Adrenal gland (tissue), 12 donors: ENCODE data around the gene ANKRD36. TPM values are rescaled to one million over a fixed set of nuclear protein-coding genes. Genes with fewer than 3 reads are reported as not detected.
"Not testable (repeated sequence)": the region's sequence is repeated elsewhere in the genome, so short reads cannot be mapped to it uniquely, and the experiment has no call there.

ENCODE experiments used
- DNase-seq, 7 donors: peaks; one replicate each; pipeline ENCODE4 v3.0.0-alpha.2; 2019 to 2020
- H3K27ac ChIP-seq, 5 donors: fragments of 200-600 bp; sonication (generic) in 4 of 5; 1 replicate in 3 of 5; 2 replicates in 2 of 5; pipeline versions ENCODE4 v1.5.1 to v1.8.0; 2016 to 2020; ENCODE audit warnings: mild to moderate bottlenecking in 1 of 5
- H3K27me3 ChIP-seq: fragments of 200-600 bp; 2 replicates; pipeline ENCODE4 v1.8.0; 2021
- H3K36me3 ChIP-seq, 2 donors: fragments of 200-600 bp; replicated peaks in 1 of 2; 1 replicate in 1 of 2; 2 replicates in 1 of 2; pipeline versions ENCODE4 v1.5.1 to v1.8.0; 2018 to 2022
- H3K4me1 ChIP-seq, 2 donors: fragments of 200-600 bp; replicated peaks in 1 of 2; 1 replicate in 1 of 2; 2 replicates in 1 of 2; pipeline versions ENCODE4 v1.5.1 to v1.8.0; 2018 to 2021
- H3K4me3 ChIP-seq, 4 donors: fragments of 200-600 bp; sonication (generic) in 3 of 4; one replicate each; pipeline ENCODE4 v1.5.1; 2016 to 2018
- H3K9me3 ChIP-seq, 3 donors: fragments of 200-600 bp; sonication (generic) in 1 of 3; replicated peaks in 1 of 3; 1 replicate in 2 of 3; 2 replicates in 1 of 3; pipeline versions ENCODE4 v1.5.1 to v1.8.0; 2016 to 2021
- WGBS, 4 donors: extraction: QIAGEN DNeasy Blood & Tissue Kit in 2 of 4; methylation state at CpG; one replicate each; pipeline versions ENCODE4 v1.1.5 to v1.1.7; 2013 to 2017; 5-methylcytosine and 5-hydroxymethylcytosine counted together
- intact Hi-C, 2 donors: fragments of 100-400 bp; cut with DNase I; formaldehyde crosslinking; loops; one replicate each; pipeline versions ENCODE4 v1.14.1 to v1.15.0; 2022 to 2023
- polyA plus RNA-seq, 3 donors: library from polyadenylated mRNA; stranded (reverse); fragments of 200-250 nt in 2 of 3; fragments of 350-450 nt in 1 of 3; fragmentation: Illumina TruSeq in 1 of 3; extraction: RNeasy Lipid Tissue Mini Kit (QIAGEN cat#74804) in 1 of 3; gene quantifications; one replicate each; pipeline ENCODE4 v1.2.3, GENCODE V29; 2013 to 2014
- total RNA-seq, 9 donors: library from RNA; depleted of rRNA in 4 of 9; stranded (reverse); fragments of >200 nt in 4 of 9; fragments of 120-200 nt in 1 of 9; fragmentation: NEBNext Ultra II Directional in 1 of 9; extraction: Animal tissue kit (Norgen Biotek cat#: 25700) in 1 of 9; gene quantifications; one replicate each; pipeline versions ENCODE4 v1.1.0 to v1.2.4, GENCODE V29; 2013 to 2023
- donor health status: healthy with polysubstance abuse.
- donor health status: Bipolar disorder and iron deficiency.
- donor health status: DM: yes; HTN: yes; CAD: no.
- donor health status: DM: no; HTN: no; CAD: no.
- donor health status: DM: no; HTN: no; CAD: no.
- donor health status: DM: yes; HTN: yes; CAD: no.

Gene ANKRD36
- total and polyA plus RNA-seq, 12 donors, result 3.0 to 35.5 (median 10.0) TPM

DNA sequence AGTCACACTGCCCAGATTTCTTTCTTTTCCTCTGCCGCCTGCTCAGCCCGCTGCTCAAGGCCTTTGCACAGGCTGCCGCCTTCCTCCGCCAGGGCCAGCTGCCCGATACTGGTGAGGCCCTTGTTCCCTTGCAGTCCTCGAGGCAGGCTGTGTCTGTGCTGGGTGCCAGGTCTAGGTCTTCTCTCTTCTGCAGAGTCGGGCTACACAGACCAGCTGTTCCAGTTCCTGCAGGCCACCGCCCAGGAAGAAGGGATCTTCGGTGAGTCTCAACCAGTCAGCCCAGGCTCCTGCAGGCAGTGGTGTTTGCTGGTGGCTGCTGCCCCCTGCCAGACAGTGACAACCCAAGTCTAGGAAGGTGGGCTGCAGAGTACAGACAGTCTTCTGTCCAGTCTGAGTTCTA lies 30.7 kb upstream of the ANKRD36 start:
- intact Hi-C loops, H3K4me3 ChIP-seq, DNase-seq, H3K36me3 ChIP-seq, H3K27me3 ChIP-seq, H3K27ac ChIP-seq, H3K9me3 ChIP-seq, H3K4me1 ChIP-seq: not testable (repeated sequence)
- 20 to 42% (median 39%) methylated on average over 1 to 4 of the region's 9 CpGs; no CpG with 5 or more reads in 1 of the 4 donors for WGBS, 4 donors

DNA sequence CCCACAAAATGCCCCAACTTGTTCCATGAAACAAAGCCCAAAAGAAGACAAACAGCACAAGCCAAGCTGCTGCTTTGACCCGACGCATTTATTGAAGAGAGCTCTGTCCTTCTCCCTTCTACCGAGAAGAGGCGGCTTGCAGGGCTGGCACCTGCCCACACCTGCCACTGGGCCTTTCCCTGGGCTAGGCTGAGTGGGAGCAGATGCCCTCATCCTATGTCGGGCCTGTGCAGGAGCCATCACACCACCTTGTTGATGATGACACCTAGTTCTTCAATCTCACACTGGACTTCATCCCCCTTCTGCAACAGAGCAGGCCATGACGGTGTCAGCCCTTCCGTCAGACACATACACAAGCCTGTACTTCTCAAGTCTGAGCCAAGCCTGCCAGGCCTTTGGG lies 29.4 kb upstream of the ANKRD36 start:
- H3K27ac ChIP-seq, intact Hi-C loops, H3K9me3 ChIP-seq, H3K4me1 ChIP-seq, H3K4me3 ChIP-seq, H3K36me3 ChIP-seq, H3K27me3 ChIP-seq, DNase-seq: not testable (repeated sequence)
- 91 to 100% (median 97%) methylated on average over 4 to 7 of the region's 7 CpGs for WGBS, 4 donors

DNA sequence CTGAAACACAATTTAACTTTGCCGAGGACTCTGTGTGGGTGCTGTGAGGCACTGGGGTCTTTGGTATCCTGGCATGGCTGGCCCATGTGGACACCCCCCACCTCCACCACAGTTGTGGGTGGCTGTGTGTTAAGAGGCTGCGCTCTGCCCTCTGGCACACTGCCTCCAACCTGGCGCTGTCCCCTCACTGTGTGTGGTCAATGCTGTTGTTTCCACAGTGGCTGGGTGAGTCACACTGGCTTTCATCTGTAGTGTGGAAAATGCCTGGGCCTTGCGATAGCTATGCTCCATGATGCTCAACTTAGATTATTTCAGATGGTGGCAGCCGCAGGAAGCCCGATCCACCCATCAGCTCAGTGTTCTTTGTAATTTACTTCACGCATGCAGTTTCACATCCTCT lies 27.9 kb upstream of the ANKRD36 start:
- H3K36me3 ChIP-seq, intact Hi-C loops, H3K4me1 ChIP-seq, DNase-seq, H3K27me3 ChIP-seq, H3K4me3 ChIP-seq, H3K27ac ChIP-seq, H3K9me3 ChIP-seq: not testable (repeated sequence)
- 90 to 100% (median 93%) methylated on average over 1 to 2 of the region's 7 CpGs; no CpG with 5 or more reads in 1 of the 4 donors for WGBS, 4 donors

DNA sequence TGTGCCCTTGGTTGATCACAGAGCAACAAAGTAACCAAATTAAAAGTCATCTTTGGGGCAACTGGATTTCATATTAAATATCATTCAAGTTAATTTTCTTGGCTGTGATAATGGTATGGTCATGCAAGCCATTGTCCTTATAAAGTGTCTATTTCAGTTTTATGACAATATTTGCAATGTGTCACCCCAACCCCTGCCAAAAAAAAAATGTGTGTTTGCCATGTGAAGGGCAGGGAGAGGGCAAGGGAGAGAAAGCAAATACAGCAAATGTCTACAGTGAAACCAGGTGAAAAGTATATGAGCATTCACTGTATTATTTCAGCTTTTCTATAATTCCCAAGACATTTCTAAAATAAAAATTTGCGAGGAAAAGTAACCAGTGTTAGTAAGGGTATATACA lies 24.2 kb upstream of the ANKRD36 start:
- DNase-seq, intact Hi-C loops, H3K4me1 ChIP-seq, H3K27me3 ChIP-seq, H3K4me3 ChIP-seq, H3K36me3 ChIP-seq, H3K9me3 ChIP-seq, H3K27ac ChIP-seq: not testable (repeated sequence)
- whole genome bisulfite sequencing, 4 donors, result 70 to 100% (median 96%) methylated on average over 1 of the region's 1 CpG

DNA sequence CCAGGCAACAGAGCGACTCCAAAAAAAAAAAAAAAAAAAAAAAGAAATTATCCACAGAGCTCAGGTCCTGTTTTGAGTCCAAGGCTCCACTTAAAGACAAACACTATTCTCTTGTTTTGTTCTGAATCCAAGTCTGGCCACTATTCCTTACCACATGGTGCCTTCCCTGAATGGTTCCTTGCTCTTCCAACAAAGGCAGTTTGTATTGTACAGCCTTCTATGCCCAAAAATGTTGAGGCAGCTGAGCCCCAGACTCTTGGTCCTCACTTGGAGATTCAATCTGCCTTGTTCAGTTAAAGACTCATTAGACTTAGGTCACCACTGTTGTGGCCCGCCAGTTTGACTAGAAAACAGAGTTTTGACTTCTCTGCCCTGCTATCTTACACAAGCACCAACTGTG lies 20.0 kb upstream of the ANKRD36 start:
- H3K4me1 ChIP-seq, H3K27me3 ChIP-seq, H3K36me3 ChIP-seq, DNase-seq, H3K9me3 ChIP-seq, H3K27ac ChIP-seq, H3K4me3 ChIP-seq, intact Hi-C loops: not testable (repeated sequence)
- WGBS, 4 donors, result 79 to 95% (median 93%) methylated on average over 2 of the region's 2 CpGs

DNA sequence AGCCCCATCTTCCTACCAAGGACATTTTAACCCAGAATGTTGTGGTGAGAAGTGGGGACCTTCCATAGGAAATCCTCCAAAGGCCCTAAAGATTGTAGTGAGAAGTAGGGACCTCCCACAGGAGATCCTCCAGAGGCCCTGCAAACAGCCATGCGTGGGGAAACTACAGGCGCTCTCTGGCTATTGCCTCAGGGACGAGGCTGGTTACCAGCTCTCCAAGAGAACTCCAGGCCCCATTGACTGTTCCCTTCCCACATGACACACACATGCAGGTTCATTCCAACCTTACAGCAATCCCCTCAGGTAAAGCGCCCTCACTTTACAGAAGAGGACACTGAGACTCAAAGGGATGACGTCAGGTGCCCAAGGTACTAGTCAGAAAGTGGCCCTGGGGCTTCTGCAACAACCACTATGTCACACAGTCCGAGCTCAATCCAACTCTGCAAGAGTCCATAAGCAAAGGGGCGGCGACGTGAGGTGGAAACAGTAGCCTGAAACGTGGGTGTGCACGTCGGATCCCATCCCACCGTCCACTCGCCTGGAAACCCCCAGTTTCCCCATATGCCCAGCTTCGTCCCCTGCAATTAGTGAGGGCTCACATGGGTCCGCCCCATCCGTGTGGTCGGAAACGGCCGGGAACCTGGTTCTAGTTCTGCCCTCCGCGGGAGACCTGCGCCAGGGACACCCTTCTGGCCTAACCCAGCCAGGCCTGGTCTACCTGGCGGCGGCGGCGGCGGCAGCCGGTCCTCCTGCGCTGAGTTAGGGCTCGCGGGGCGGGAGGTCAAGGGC lies 18.8 kb upstream of the ANKRD36 start:
- DNase-seq, H3K9me3 ChIP-seq, H3K36me3 ChIP-seq, H3K4me1 ChIP-seq, H3K27ac ChIP-seq, H3K27me3 ChIP-seq, intact Hi-C loops: not testable (repeated sequence)
- peak overlapping the region in 1 of 4 donors; percentile 55 for H3K4me3 ChIP-seq
- 85 to 100% (median 92%) methylated on average over 1 to 4 of the region's 33 CpGs for WGBS, 4 donors

DNA sequence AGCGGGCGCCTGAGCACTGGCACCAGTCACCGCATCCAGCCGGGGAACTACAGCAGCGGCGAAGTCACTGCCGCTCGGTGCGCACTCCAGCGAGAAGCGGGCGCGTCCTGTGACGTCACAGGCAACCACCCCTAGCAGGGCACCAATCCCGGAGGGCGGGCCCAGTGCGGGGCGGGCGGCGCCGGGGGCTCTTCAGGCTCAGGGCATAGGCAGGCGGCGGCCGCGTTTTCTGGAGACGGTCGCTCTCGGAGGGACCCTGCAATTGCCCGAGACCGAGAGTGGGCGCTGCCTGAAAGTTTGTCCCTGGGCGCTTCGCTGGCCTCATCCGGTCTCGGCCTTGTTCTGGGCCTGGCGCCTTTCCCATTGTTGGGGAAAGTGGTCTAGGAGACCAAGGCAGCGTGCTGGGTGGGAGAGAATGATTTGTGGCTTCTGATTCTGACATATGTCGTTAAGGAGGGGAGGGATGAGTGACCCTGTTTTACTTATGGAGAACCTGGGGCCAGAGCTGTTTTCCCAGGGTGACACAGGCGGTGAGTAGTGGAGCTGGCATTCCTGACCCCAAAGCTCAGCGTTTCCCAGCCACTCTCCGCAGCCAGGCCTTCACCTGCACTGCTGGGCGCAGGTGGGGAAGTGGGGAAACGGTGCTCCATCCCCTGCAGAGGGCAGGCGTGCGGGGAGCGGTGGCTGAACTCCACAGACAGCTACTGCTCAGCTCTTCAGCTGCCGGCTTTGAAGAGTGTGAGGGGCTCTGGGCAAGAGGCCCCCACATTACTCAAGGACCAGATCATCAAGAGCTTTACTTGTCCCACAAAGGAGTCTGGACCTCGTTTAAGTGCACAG lies 18.0 kb upstream of the ANKRD36 start, which contains the start of gene FAHD2B:
Gene FAHD2B, minus strand, starts transcription at position 111 of the 840 bp plus-strand sequence. CDS start 3,176 bp downstream, outside the sequence.
- 7 to 17% (median 13%) methylated on average over 1 to 38 of the region's 48 CpGs for WGBS, 4 donors
- intact Hi-C loops, H3K36me3 ChIP-seq, H3K27me3 ChIP-seq, H3K9me3 ChIP-seq, H3K4me1 ChIP-seq: not testable (repeated sequence)
- peak within 1 kb of the TSS in 2 of 4 donors; percentile 9 to 55 for H3K4me3 ChIP-seq
- DNase-seq, result peak; percentile 77 to 91 (median 84)
- H3K27ac ChIP-seq, result peak within 1 kb of the TSS in 2 of 5 donors; percentile 8 to 55
